BE2C (cell line): ENCODE measurements around the gene LTBP3.

Experiments used
- DNase-seq: peaks from one replicate; pipeline ENCODE4 v3.0.0-alpha.2; 2020
- H3K27me3 ChIP-seq: fragments of 250-450 bp; sonication (Bioruptor Pico); 2 replicates; pipeline ENCODE4 v1.5.1; 2020; ENCODE audit warnings: mild to moderate bottlenecking
- H3K36me3 ChIP-seq: fragments of 250-450 bp; sonication (Bioruptor Pico); 2 replicates; pipeline ENCODE4 v1.5.1; 2020; ENCODE audit warnings: mild to moderate bottlenecking
- H3K4me1 ChIP-seq: fragments of 250-450 bp; sonication (Bioruptor Pico); 2 replicates; pipeline ENCODE4 v1.5.1; 2020
- H3K4me3 ChIP-seq: 2 replicates; pipeline ENCODE4 v1.5.1; 2011; ENCODE audit warnings: low read depth, low read length
- H3K9me3 ChIP-seq: fragments of 250-450 bp; sonication (Bioruptor Pico); 2 replicates; pipeline ENCODE4 v1.5.1; 2020
- CTCF ChIP-seq: IDR thresholded peaks from 2 replicates; pipeline ENCODE4 v1.5.1; 2012; ENCODE audit warnings: mild to moderate bottlenecking, low read depth, low read length

Gene LTBP3

GRCh38 chr11:65581928-65582327, 23.8 kb upstream of the LTBP3 start:
- Histone ChIP-seq H3K4me1 (no peaks in the 10 kb centered on the region), H3K27me3 (no peaks in the 10 kb centered on the region), H3K4me3 (no peak overlapping the region), H3K9me3 (no peaks in the 10 kb centered on the region), H3K36me3 (no peaks in the 10 kb centered on the region)
- DNase-seq, result no peak
- TF ChIP-seq CTCF, result no peak

GRCh38 chr11:65580756-65581155, 22.6 kb upstream of the LTBP3 start:
- Histone ChIP-seq H3K36me3 (no peaks in the 10 kb centered on the region), H3K4me3 (no peak overlapping the region), H3K9me3 (no peaks in the 10 kb centered on the region), H3K4me1 (no peaks in the 10 kb centered on the region), H3K27me3 (no peaks in the 10 kb centered on the region)
- no peak for TF ChIP-seq CTCF
- no peak for DNase-seq

GRCh38 chr11:65580031-65580692, 22.0 kb upstream of the LTBP3 start:
- H3K36me3 ChIP-seq, result no peaks in the 10 kb centered on the region
- no peaks in the 10 kb centered on the region for H3K9me3 ChIP-seq
- TF ChIP-seq CTCF, result no peak
- no peak overlapping the region for H3K4me3 ChIP-seq
- DNase-seq, result no peak
- no peaks in the 10 kb centered on the region for H3K4me1 ChIP-seq
- no peaks in the 10 kb centered on the region for H3K27me3 ChIP-seq

GRCh38 chr11:65579291-65579690, 21.1 kb upstream of the LTBP3 start:
- Histone ChIP-seq H3K9me3 (no peaks in the 10 kb centered on the region), H3K27me3 (no peaks in the 10 kb centered on the region), H3K4me3 (no peak overlapping the region), H3K4me1 (no peaks in the 10 kb centered on the region), H3K36me3 (no peaks in the 10 kb centered on the region)
- TF ChIP-seq CTCF, result no peak
- no peak for DNase-seq

DNA sequence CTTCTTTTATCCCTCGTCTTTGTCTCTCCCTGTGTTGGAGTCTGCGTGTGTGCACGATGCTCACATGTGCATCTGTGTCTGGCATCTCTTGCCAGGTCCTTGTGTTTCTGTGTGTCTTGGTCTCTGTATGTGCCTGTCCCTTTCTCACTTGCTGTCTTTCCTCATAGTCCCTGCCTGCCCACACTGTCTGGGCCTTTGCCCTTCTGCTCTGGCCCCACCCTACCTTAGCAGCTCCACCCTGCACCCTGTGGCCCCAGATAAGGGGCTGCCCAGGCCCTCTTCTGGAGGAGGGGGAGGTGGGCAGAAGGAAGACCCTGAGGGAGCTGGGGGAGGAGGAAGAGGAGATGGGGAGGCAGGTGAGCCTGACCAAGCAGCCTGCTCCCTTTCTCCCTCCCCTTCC, 20.5 kb upstream of the LTBP3 start:
- DNase-seq, result no peak
- H3K36me3 ChIP-seq, result peaks cover under 1% of the 10 kb centered on the region; the same call in 1 of the 2 replicates
- no peak overlapping the region for H3K4me3 ChIP-seq
- no peaks in the 10 kb centered on the region for H3K9me3 ChIP-seq
- no peaks in the 10 kb centered on the region for H3K27me3 ChIP-seq
- H3K4me1 ChIP-seq, result no peaks in the 10 kb centered on the region
- TF ChIP-seq CTCF, result no peak

GRCh38 chr11:65578134-65578533, 20.0 kb upstream of the LTBP3 start:
- Histone ChIP-seq H3K36me3 (peaks cover 4% of the 10 kb centered on the region; the same call in 1 of the 2 replicates), H3K27me3 (no peaks in the 10 kb centered on the region), H3K4me3 (no peak overlapping the region), H3K4me1 (no peaks in the 10 kb centered on the region), H3K9me3 (no peaks in the 10 kb centered on the region)
- no peak for TF ChIP-seq CTCF
- DNase-seq, result no peak
